Liver (tissue), 9 donors: Measurements from ENCODE around the gene BTBD9. TPM values are rescaled to one million over a fixed set of nuclear protein-coding genes. Genes with fewer than 3 reads are reported as not detected.

Source experiments
- DNase-seq: peaks from one replicate; pipeline ENCODE4 v3.0.0-alpha.2; 2017; ENCODE audit warnings: low spot score
- H3K27ac ChIP-seq, 2 donors: one replicate each; pipeline ENCODE4 v1.7.0; 2013; ENCODE audit warnings: inconsistent platforms in 2 of 2, low read length in 2 of 2, control low read depth in 1 of 2, low read depth in 1 of 2, mild to moderate bottlenecking in 1 of 2
- H3K27me3 ChIP-seq, 4 donors: one replicate each; pipeline versions ENCODE4 v1.6.1 to v1.7.0; 2013; ENCODE audit warnings: low read length in 3 of 4, inconsistent platforms in 1 of 4, mild to moderate bottlenecking in 1 of 4, moderate library complexity in 1 of 4; ENCODE audit not compliant: control insufficient read depth in 4 of 4, insufficient read depth in 4 of 4
- H3K36me3 ChIP-seq, 4 donors: one replicate each; pipeline versions ENCODE4 v1.6.1 to v1.7.0; 2013; ENCODE audit warnings: low read length in 3 of 4, mild to moderate bottlenecking in 3 of 4, low read depth in 1 of 4, moderate library complexity in 1 of 4; ENCODE audit not compliant: control insufficient read depth in 4 of 4, insufficient read depth in 3 of 4
- H3K4me1 ChIP-seq, 4 donors: one replicate each; pipeline versions ENCODE4 v1.6.1 to v1.7.0; 2013; ENCODE audit warnings: low read length in 3 of 4, mild to moderate bottlenecking in 3 of 4, moderate library complexity in 1 of 4; ENCODE audit not compliant: control insufficient read depth in 4 of 4, insufficient read depth in 4 of 4
- H3K4me3 ChIP-seq, 3 donors: one replicate each; pipeline versions ENCODE4 v1.6.1 to v1.7.0; 2013; ENCODE audit warnings: low read length in 3 of 3, control low read depth in 1 of 3, low read depth in 1 of 3, mild to moderate bottlenecking in 1 of 3
- H3K9ac ChIP-seq, 2 donors: one replicate each; pipeline ENCODE4 v1.7.0; 2013; ENCODE audit warnings: low read length in 2 of 2, mild to moderate bottlenecking in 2 of 2, moderate library complexity in 2 of 2, control low read depth in 1 of 2, low read depth in 1 of 2
- H3K9me3 ChIP-seq, 4 donors: one replicate each; pipeline versions ENCODE4 v1.6.1 to v1.7.0; 2013; ENCODE audit warnings: low read length in 3 of 4; ENCODE audit not compliant: control insufficient read depth in 4 of 4
- ATF3 ChIP-seq: IDR thresholded peaks from 2 replicates; pipeline ENCODE4 v1.6.1; 2016; ENCODE audit warnings: antibody characterized with exemption
- CTCF ChIP-seq: fragments of 150-350 bp; IDR thresholded peaks from 2 replicates; pipeline ENCODE4 v1.5.1; 2017; ENCODE audit warnings: improper control_type of control experiment, low read depth, low read length; ENCODE audit not compliant: missing input control
- EGR1 ChIP-seq, 2 donors: IDR thresholded peaks; 2 replicates each; pipeline ENCODE4 v1.6.1; 2016 to 2018; ENCODE audit warnings: antibody characterized with exemption in 2 of 2, low read depth in 2 of 2
- FOXA1 ChIP-seq: IDR thresholded peaks from 2 replicates; pipeline ENCODE4 v1.6.1; 2016; ENCODE audit warnings: antibody characterized with exemption
- FOXA2 ChIP-seq: IDR thresholded peaks from 2 replicates; pipeline ENCODE4 v1.6.1; 2016; ENCODE audit warnings: antibody characterized with exemption
- GABPA ChIP-seq, 2 donors: IDR thresholded peaks in 1 of 2; conservative IDR thresholded peaks in 1 of 2; 2 replicates each; pipeline ENCODE4 v1.6.1; 2016; ENCODE audit warnings: antibody characterized with exemption in 2 of 2, mild to moderate bottlenecking in 1 of 2, moderate library complexity in 1 of 2
- HNF4A ChIP-seq, 2 donors: conservative IDR thresholded peaks; 2 replicates each; pipeline ENCODE4 v1.6.1; 2016; ENCODE audit warnings: antibody characterized with exemption in 2 of 2, mild to moderate bottlenecking in 2 of 2
- HNF4G ChIP-seq: IDR thresholded peaks from 2 replicates; pipeline ENCODE4 v1.6.1; 2016; ENCODE audit warnings: antibody characterized with exemption
- JUND ChIP-seq, 2 donors: IDR thresholded peaks; 2 replicates each; pipeline ENCODE4 v1.6.1; 2016; ENCODE audit warnings: antibody characterized with exemption in 2 of 2
- MAX ChIP-seq: IDR thresholded peaks from 2 replicates; pipeline ENCODE4 v1.6.1; 2016; ENCODE audit warnings: antibody characterized with exemption
- RAD21 ChIP-seq, 2 donors: IDR thresholded peaks; 2 replicates each; pipeline ENCODE4 v1.6.1; 2016; ENCODE audit warnings: antibody characterized with exemption in 2 of 2, mild to moderate bottlenecking in 2 of 2
- REST ChIP-seq: IDR thresholded peaks from 2 replicates; pipeline ENCODE4 v1.6.1; 2016; ENCODE audit warnings: antibody characterized with exemption, mild to moderate bottlenecking
- RXRA ChIP-seq, 2 donors: IDR thresholded peaks; 2 replicates each; pipeline ENCODE4 v1.6.1; 2017 to 2018; ENCODE audit warnings: antibody characterized with exemption in 2 of 2, mild to moderate bottlenecking in 1 of 2
- SP1 ChIP-seq: IDR thresholded peaks from 2 replicates; pipeline ENCODE4 v1.6.1; 2018; ENCODE audit warnings: antibody characterized with exemption, mild to moderate bottlenecking
- TAF1 ChIP-seq: conservative IDR thresholded peaks from 2 replicates; pipeline ENCODE4 v1.6.1; 2016; ENCODE audit warnings: antibody characterized with exemption, mild to moderate bottlenecking
- ZBTB33 ChIP-seq: IDR thresholded peaks from 2 replicates; pipeline ENCODE4 v1.6.1; 2016; ENCODE audit warnings: antibody characterized with exemption
- WGBS: extraction: QIAGEN DNeasy Blood & Tissue Kit; methylation state at CpG from one replicate; pipeline ENCODE4 v1.1.7; 2013; 5-methylcytosine and 5-hydroxymethylcytosine counted together
- polyA plus RNA-seq, 2 donors: library from polyadenylated mRNA; stranded (reverse) in 1 of 2; unstranded in 1 of 2; fragments of 200-250 nt in 1 of 2; fragments of >200 nt in 1 of 2; fragmentation: Nextera tagmentation in 1 of 2; extraction: Ambion mirVana in 1 of 2; gene quantifications; one replicate each; pipeline versions ENCODE4 v1.2.1 to v1.2.3, GENCODE V29; 2013 to 2015
- total RNA-seq, 2 donors: library from RNA; depleted of rRNA; stranded (reverse); fragments of >200 nt; gene quantifications; one replicate each; pipeline ENCODE4 v1.2.3, GENCODE V29; 2014
- donor health status: healthy.
- donor health status: healthy.
- donor health status: healthy.
- donor health status: healthy.
- donor health status: healthy.

Gene BTBD9
- total and polyA plus RNA-seq, 4 donors: 2.0 to 12.4 (median 5.7) TPM

GRCh38 chr6:38284802-38285394, 354.8 kb downstream of the BTBD9 start:
- no peaks in the 10 kb centered on the region for H3K36me3 ChIP-seq
- H3K9ac ChIP-seq: no peak overlapping the region
- H3K27me3 ChIP-seq: no peaks in the 10 kb centered on the region
- WGBS: 91% methylated on average over 4 of the region's 4 CpGs
- no peak for TF ChIP-seq ZBTB33
- TF ChIP-seq SP1: no peak
- no peak for TF ChIP-seq TAF1
- no peak for TF ChIP-seq EGR1 (IDR thresholded peaks at IDR 0.05; ENCODE audit: low read depth in 2 of 2)
- no peak for TF ChIP-seq REST
- TF ChIP-seq CTCF: no peak
- no peak for TF ChIP-seq MAX
- TF ChIP-seq ATF3: no peak
- TF ChIP-seq JUND (IDR thresholded peaks at IDR 0.05): no peak
- no peak for TF ChIP-seq HNF4G
- no peak for TF ChIP-seq RXRA (IDR thresholded peaks at IDR 0.05)
- TF ChIP-seq HNF4A (conservative IDR thresholded peaks at IDR 0.05): no peak
- TF ChIP-seq FOXA1: no peak
- TF ChIP-seq RAD21 (IDR thresholded peaks at IDR 0.05): no peak
- TF ChIP-seq FOXA2: no peak
- TF ChIP-seq GABPA (IDR thresholded peaks at IDR 0.05 in 1 of 2, conservative IDR thresholded peaks at IDR 0.05 in 1 of 2): no peak
- H3K4me1 ChIP-seq: no peaks in the 10 kb centered on the region
- H3K9me3 ChIP-seq: no peaks in the 10 kb centered on the region
- H3K4me3 ChIP-seq: no peak overlapping the region
- DNase-seq: no peak
- H3K27ac ChIP-seq: no peak overlapping the region
